ENCODE results near the gene ATOH8.
"Not testable (repeated sequence)": the region's sequence is repeated elsewhere in the genome, so short reads cannot be mapped to it uniquely, and the experiment has no call there.

DNA sequence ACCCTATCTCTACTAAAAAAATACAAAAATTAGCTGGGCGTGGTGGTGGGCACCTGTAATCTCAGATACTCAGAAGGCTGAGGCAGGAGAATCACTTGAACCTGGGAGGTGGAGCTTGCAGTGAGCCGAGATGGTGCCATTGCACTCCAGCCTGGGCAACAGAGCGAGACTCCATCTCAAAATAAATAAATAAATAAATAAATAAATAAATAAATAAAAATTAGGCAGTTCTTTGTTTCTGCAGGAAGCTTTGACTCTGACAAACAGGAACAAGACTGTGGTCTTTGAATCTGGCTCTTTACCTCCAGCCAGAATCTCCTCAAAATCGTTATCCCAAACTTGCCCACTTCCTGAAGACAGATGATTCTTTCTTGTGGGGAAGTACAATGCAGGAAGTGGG, 75.6 kb downstream of the ATOH8 start:
- TF ChIP-seq CTCF, POLR2A (IDR thresholded peaks at IDR 0.05): not testable (repeated sequence)

Data from heart left ventricle (tissue), 13 donors.